GF-D8 (cell line): ENCODE measurements around the gene CEACAM6.

Experiments
- DNase-seq: peaks from one replicate; lab custom pipeline; 2025; lab: John Stamatoyannopoulos, UW

CEACAM6 gene

DNA sequence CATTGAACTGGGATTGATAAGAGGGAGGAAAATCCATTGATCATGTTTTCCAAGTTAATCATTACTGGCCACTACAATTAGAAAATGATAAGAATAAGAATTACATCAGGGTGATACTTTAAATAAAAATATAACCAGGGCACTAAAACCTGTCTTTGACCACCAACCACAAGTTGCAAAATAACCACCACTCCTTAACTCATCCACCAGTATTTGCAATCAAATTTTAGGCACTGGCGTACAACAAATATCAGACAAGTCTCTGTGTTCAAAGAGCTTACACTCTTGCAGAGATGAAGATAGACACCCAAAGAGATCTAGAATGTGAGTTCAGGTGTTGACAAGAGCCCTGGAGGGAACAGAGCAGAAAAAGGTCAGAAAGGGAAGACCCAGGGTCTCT lies 41.6 kb downstream of the CEACAM6 start:
- no peak for DNase-seq

DNA sequence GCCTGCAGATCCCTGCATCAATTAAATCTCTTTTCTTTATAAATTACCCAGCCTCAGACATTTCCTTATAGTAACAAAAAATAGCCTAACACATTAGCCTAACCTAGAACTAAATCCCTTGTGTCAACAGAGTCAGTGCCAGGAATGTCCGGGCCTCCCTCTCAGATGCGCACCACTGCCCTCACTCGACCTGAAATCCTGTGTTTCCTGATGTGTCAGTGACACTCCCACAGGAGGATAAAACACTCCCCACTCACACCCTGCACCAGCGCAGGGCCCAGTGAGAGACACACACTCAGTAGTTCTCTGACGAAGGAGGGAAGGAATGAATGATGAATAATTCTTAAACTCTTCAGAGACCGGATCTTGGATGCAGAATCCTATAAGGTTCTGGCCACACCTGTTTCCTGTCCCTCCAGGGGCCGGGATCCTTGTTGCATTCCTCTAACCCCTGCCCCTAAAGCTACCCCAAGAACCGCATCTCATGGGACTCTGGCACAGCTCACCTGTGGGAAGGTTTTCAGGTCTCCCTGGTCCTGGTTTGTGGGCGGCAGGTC lies 44.2 kb downstream of the CEACAM6 start:
- DNase-seq = no peak

DNA sequence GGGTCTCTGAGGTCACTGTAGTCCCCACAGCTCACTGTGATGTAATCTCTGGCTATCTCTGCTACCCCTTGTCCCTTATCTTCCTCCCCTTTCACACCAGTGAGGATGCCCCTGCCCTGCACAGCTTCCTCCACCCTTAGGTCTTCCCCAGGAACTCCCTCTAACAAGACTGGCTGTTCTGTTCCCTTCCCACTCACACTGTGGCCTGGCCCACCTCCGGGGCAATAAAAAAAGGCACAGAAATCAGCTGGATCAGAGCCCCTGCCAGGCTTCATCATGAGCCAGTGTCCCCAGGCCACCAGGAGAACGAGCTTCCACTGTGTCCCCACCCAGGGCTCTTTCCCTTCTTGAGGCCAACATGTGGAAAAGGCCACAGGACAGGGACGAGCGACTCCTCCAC lies 45.7 kb downstream of the CEACAM6 start:
- DNase-seq = no peak

DNA sequence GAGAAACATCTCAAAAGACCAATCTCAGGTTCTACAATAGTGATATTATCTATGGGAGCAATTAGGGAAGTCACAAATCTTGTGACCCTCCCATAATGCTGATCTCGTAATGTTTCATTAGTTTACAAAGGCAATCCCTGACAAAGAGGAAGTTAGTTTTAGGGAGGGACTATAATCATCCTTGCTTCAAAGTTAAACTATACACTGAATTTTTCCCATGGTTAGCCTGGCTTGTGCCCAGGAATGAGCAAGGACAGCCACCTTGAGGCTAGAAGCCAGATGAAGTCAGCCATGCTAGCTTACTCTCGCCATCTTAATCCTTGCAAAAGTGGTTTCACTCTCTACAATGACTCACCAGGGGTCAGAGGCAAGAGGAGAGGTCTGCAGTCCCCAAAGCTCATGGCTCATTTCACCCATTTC lies 46.5 kb downstream of the CEACAM6 start:
- peak; percentile 61 for DNase-seq

DNA sequence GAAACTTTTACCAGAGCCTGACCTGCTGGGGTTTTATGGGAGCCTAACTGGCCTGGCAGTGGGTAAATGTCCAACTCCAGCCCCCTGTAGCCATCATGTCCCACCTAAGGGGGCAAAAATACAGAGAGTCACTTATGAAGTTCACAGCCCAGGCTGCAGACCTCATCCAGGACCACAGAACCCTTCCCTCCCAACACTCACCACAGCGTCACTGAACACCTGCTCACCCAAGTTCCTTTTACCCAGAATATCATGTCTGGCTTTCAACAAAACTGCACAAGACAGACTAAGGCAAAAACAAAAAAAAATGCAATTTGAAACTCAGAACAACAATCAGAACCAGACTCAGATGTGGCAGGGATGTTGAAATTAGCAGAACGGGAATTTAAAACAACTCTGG lies 47.4 kb downstream of the CEACAM6 start:
- DNase-seq = no peak

DNA sequence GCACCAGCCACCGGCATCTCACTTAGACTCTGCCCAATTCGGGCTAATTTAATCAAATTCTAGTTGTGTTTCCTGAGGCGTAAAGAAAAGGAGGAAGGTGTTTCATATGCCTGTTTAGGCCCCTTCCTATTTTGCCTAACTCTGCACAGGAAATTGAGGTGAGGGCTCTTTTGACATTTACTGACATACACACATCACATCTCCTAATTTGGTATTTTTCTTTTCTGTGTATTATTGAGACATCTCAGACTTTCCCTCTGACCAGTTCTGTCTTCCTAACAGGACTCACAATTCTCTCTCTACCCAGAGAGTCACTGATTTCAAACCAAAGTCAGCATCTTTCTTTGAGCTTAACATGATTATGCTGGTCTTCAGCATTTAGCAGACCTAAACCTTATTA lies 49.0 kb downstream of the CEACAM6 start:
- DNase-seq = no peak

DNA sequence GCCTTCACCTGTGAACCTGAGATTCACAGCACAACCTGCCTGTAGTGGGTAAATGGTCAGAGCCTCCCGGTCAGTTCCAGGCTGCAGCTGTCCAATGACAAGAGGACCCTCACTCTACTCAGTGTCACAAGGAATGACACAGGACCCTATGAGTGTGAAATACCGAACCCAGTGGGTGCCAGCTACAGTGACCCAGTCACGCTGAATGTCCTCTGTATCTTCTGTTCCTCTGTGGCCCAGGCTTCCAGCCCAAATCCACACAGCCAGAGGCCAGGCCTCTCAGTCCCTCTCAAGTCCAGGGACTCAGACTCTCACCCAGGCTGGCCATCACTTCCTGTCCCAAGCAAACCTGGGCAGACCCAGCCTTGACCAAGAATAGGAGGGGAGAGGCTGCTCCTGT lies 51.8 kb downstream of the CEACAM6 start:
- no peak for DNase-seq

DNA sequence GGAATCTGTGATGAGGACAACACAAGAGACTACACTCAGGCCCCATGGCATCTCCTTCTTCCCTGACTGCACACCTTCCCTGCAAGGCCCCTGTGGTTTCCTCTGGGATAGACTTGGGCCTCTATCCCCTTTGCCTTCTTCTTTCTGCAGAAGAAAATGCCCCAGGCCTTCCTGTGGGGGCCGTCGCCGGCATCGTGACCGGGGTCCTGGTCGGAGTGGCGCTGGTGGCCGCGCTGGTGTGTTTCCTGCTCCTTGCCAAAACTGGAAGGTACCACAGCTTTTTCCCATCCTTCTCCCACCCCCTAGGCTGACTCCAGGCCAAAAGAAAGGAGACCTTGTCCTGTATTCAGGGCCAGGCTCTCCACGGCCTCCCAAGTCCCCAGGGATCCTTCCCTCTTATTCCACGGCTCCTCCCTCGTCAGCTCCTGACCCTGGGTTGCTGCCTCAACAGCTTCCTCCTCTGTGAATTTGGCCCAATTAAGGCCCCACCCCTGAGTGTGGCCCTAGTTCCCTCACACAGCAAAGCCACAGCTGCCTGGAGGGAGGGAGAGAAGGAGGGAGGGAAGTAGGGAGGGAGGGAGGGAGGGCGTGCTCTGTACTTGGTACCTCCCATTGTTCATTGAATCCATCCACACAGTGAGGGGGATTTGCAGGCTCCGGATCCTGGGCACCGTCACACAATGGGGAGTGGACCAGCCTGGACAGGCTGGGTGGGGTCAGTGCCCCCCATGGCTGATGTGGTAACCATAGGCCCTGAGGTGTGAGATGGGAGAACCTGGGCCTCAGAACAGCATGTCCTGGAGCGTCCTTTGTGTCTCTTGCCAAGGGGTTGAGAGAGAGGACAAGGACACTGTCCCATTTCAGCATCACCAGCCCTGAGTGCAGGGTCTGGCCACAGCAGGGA lies 53.6 kb downstream of the CEACAM6 start:
- DNase-seq = peak; percentile 29

DNA sequence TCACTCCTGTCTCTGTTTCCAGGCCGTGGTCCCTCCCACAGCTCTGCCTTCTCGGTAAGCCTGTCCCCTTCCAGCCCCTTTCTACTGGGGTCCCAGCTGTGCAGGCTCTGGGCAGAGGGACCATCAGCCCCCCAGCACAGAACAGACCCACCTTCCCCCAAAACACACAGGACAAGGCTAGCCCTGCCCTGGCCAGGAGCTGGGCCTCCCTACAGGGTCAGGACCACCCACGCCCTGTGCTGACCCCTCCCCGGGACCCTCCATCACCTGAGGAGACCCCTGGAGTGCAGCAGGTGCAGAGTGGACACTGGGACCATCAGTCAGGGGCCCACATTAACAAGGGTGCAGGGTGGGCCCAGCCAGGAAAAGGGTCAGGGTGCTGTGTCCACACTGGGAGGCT lies 55.0 kb downstream of the CEACAM6 start:
- no peak for DNase-seq

DNA sequence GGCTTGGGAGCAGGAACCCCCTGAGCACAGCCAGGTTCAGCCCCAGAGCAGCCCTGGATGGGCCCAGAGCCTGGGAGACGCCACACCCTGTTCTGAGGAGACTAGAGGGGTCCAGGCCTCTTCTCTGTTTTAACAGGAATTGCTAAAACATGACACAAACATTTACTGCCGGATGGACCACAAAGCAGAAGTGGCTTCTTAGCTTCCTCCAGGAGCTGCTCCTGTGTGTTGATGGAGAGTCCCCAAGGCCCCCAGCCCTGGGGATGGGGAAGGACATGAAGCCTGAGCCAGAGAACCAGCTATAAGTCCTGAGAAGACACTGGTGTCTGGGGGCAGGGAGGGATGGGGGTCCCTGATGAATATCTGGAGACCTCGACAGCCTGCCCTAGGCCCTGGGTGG lies 55.7 kb downstream of the CEACAM6 start:
- peak; percentile 71 for DNase-seq

DNA sequence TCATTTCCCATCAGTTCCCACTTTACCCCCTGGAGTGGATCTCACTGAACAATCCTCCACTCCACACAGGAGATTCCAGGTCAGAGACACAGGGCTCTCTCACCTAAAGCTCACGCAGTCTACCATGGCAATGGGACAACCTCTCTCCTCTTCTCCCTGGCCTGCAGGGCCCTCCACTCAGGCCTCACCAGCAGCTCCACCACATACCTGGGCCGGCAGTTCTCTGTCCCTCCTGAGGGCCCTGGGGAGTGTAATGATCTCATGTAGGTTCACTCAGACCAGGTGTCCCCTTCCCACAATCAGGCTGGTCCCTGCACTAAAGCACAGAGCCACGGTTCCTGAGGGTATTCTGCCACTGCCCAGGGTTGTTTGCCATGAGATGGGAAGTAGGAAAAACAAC lies 56.7 kb downstream of the CEACAM6 start:
- no peak for DNase-seq

DNA sequence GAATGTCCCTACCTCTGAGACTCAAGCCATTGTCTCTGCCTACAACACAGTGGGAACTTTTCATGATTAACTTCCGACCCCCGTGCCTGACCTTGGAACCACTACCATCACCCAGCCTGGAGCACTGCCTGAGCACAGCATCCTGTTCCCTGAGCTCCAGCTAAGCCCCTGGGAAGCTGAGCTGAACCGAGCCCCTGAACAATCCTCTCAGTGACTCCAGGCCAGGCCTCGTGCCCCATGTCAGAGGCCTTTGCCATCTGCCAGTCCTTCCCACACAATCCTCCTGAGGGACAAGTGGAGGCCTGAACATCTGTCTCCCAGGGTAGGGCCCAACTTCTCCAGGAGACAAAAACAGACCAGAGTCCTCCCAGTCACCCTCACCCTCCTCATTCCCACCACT lies 58.6 kb downstream of the CEACAM6 start:
- no peak for DNase-seq

DNA sequence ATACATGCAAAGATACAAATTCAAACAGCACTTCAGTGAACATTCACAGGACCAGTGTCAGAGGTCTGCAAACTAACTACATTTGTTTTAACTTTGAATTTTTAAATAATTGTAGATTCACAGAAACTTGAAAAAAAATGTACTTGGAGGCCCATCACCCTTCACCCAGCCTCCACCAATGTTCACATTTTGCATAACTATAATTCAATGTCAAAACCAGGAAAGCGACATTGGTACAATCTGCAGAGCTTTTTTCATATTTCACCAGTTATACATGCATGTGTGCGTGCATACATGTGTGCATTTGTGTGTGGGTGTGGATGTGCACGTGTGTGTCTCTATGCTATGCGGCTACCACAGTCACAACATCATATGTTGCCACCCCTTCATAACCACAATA lies 60.0 kb downstream of the CEACAM6 start:
- no peak for DNase-seq

DNA sequence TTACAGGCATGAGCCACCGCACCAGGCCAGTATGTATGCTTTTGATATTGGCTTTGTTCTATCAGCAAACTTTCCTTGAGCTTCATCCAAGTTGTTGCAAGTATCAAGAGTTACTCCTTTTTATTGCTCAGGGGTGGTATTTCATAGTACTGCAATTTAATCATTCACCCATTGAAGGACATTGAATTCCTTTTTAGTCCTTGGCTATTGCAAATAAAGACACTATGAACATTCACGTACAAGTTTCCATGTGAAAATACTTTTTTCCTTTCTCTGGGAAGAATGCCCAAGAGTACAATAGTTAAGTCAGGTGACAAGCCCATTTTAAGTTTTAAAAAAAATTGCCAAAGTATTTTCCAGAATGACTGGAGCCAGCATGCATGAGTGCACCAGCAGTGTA lies 61.4 kb downstream of the CEACAM6 start:
- no peak for DNase-seq

DNA sequence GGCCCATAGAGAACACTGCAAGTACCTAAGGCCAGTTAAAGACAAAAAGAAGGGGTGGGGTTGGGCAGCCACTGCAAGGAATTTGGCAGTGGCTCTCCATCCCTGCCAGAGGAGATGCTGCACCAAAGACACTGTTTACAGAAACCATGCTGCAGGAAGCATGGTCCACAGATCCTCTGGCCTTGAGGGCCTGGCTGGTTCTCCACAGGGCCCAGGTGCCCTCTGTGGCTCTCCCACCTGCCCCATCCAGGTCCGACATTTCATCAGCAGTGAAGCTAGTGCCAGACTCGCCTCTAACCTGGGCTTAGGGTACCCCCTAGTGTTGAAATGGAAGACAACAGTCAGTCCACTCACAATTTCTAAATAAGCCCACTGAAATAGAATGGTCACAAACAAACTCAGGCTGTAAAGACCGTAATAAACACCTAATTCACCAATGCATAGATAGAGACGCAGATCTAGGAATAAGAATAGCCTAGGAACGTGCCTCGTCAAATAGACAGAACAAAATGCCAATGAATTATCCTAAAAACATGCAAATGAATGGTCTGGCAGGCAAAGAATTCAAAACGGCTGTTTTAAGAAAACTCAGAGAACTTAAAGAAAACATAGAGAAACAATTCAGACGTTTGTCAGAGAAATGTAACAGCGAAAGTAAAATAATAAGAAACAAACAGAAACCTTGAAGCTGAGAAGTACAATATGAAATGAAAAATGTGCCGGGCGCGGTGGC lies 65.8 kb downstream of the CEACAM6 start:
- peak; percentile 23 for DNase-seq
